Measurements from ENCODE around the gene PPP4R1.
"Not testable (repeated sequence)": the region's sequence is repeated elsewhere in the genome, so short reads cannot be mapped to it uniquely, and the experiment has no call there.

The PPP4R1 gene

DNA sequence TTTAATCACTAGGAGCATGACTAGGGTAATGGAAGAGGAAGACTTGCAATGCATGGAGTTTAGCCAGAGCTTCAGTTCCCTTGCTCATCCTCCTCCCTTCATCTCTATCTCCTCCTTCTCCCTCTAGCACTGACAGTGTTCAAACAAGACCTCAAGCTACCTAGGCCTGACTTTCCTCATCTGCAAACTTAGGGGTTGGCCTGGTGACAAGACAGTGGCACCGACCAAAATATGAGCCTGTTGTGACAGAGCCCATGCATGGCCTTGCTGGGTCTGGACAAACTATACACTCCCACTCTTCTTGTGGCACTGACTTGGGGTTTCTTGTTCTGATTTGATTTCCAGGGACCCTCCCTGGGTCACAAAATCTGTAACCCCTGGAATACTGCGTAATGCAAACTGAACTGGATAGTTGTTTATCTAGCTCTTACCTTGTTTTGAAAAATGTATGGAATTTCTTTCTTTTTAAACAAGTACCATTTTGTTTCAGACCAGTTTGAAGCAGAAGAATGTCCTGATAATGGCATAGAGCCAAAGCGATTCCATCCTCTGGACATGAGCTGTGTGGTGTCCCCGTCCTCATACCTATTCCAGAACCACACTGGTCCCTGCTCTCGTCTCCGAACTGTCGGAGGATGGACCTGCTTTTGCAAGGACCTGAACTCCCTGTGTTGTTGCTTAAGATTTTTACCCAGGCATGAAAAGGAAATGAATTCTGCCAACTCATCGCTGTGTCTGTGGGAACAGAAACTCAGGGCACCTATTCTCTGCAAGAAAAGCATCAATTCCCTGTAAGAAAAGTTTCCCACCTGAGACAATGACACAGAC, 33.4 kb upstream of the PPP4R1 start:
- no peaks in the 10 kb centered on the region for H3K27me3 ChIP-seq (replicated peaks; ENCODE audit: control insufficient read depth, insufficient read depth, low read length, poor library complexity, severe bottlenecking)
- no peaks in the 10 kb centered on the region for H3K9me3 ChIP-seq (ENCODE audit: control insufficient read depth, low read length)
- H3K36me3 ChIP-seq (ENCODE audit: control insufficient read depth, insufficient read depth, low read length), result no peaks in the 10 kb centered on the region
- DNase-seq, result no peak
- no peaks in the 10 kb centered on the region for H3K4me1 ChIP-seq (ENCODE audit: control insufficient read depth, insufficient read depth, low read length, poor library complexity, severe bottlenecking)
- H3K4me3 ChIP-seq (ENCODE audit: insufficient read depth, low read depth, low read length, poor library complexity, severe bottlenecking), result no peak overlapping the region
- no peak overlapping the region for H3K27ac ChIP-seq (ENCODE audit: insufficient read depth, low read length, poor library complexity, severe bottlenecking)

DNA sequence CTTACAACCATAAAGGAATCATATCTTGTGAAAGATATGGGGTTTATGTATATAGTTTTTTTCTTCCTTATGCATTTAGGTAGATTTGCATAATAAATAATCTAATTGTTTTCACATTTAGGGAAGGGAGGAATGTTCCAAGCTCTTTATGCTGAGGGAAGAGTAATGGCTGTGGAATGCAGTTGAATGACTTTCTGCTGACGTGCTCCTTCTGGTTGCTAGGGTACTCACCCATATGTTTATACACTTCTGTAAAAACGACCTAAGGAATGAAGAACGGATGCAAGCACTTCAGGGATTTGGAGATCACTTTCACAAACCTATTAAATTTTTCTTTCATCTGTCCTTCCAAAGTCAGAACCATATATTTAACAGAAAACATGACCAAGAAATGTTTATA, 29.2 kb upstream of the PPP4R1 start:
- Histone ChIP-seq H3K4me1 (ENCODE audit: control insufficient read depth, insufficient read depth, low read length, poor library complexity, severe bottlenecking) (no peaks in the 10 kb centered on the region), H3K27ac (ENCODE audit: insufficient read depth, low read length, poor library complexity, severe bottlenecking) (no peak overlapping the region), H3K9me3 (ENCODE audit: control insufficient read depth, low read length) (no peaks in the 10 kb centered on the region), H3K4me3 (ENCODE audit: insufficient read depth, low read depth, low read length, poor library complexity, severe bottlenecking) (no peak overlapping the region), H3K27me3 (replicated peaks; ENCODE audit: control insufficient read depth, insufficient read depth, low read length, poor library complexity, severe bottlenecking) (no peaks in the 10 kb centered on the region), H3K36me3 (ENCODE audit: control insufficient read depth, insufficient read depth, low read length) (no peaks in the 10 kb centered on the region)
- DNase-seq, result no peak

DNA sequence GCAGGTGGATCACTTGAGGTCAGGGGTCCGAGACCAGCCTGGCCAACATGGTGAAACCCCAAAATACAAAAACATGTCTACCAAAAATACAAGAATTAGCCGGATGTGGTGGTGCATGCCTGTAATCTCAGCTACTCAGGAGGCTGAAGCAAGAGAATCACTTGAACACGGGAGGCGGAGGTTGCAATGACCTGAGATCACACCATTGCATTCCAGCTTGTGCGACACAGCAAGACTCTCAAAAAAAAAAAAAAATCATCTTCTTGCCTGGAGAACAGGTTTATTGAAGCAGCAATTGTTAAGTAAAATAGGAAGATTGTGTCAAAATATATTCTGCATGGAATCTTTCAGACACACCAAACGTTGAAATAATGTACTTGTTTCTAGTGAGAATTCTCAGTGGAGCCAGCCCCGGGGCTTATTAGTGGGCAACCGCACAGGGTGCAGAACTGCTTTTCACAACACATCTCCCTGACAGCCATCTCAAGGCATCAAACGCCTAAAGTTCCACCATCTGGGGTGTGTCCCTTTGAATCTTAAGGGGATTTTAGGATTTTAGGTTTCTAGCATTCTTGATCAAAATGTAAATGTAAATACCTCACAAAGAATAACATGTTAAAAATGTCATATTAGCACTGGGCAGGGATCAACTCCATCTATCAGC, 28.6 kb upstream of the PPP4R1 start:
- Histone ChIP-seq H3K27ac (ENCODE audit: insufficient read depth, low read length, poor library complexity, severe bottlenecking) (no peak overlapping the region), H3K36me3 (ENCODE audit: control insufficient read depth, insufficient read depth, low read length) (no peaks in the 10 kb centered on the region)

DNA sequence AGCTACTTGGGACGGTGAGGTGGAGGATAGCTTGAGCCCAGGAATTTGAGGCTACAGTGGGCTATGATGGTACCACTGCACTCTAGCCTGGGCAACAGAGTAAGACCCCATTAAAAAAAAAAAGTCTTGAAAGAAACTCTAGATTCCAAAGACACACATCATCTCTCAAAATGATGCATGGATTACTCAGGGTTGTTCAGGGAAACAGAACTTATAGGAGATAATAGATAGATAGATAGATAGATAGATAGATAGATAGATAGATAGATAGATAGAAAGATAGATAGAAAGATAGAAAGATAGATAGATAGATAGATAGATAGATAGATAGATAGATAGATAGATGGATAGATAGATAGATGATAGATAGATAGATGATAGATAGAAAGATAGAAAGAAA, 26.7 kb upstream of the PPP4R1 start:
- not testable (repeated sequence) for H3K4me3 ChIP-seq (ENCODE audit: insufficient read depth, low read depth, low read length, poor library complexity, severe bottlenecking); H3K36me3 ChIP-seq (ENCODE audit: control insufficient read depth, insufficient read depth, low read length); H3K27me3 ChIP-seq (replicated peaks; ENCODE audit: control insufficient read depth, insufficient read depth, low read length, poor library complexity, severe bottlenecking); DNase-seq; H3K27ac ChIP-seq (ENCODE audit: insufficient read depth, low read length, poor library complexity, severe bottlenecking); H3K4me1 ChIP-seq (ENCODE audit: control insufficient read depth, insufficient read depth, low read length, poor library complexity, severe bottlenecking); H3K9me3 ChIP-seq (ENCODE audit: control insufficient read depth, low read length)

More for the DNA sequence above, 28.6 kb upstream of the PPP4R1 start:
- Histone ChIP-seq H3K27me3 (replicated peaks; ENCODE audit: control insufficient read depth, insufficient read depth, low read length, poor library complexity, severe bottlenecking) (no peaks in the 10 kb centered on the region), H3K9me3 (ENCODE audit: control insufficient read depth, low read length) (no peaks in the 10 kb centered on the region), H3K4me1 (ENCODE audit: control insufficient read depth, insufficient read depth, low read length, poor library complexity, severe bottlenecking) (no peaks in the 10 kb centered on the region), H3K4me3 (ENCODE audit: insufficient read depth, low read depth, low read length, poor library complexity, severe bottlenecking) (no peak overlapping the region)
- no peak for DNase-seq

DNA sequence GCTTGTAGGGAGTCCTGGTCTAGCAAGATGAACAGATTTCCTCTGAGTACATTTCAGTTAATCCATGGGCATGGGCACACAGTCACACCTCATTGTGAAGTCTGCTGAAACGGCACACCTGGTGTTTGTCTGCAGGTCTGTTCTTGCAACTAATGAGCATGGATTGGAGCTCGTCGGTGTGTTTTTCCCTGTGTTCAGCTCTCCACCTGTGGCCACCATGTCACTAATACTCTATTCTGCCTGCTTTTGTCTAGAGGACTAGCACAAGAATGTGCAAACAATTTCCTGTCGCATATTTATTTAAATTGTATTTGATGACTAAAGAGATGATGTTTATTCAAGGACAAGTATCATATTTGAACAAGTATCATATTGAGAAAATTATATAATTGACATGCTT, 24.5 kb upstream of the PPP4R1 start:
- H3K27ac ChIP-seq (ENCODE audit: insufficient read depth, low read length, poor library complexity, severe bottlenecking), result no peak overlapping the region
- no peak for DNase-seq
- H3K9me3 ChIP-seq (ENCODE audit: control insufficient read depth, low read length), result no peaks in the 10 kb centered on the region
- H3K4me1 ChIP-seq (ENCODE audit: control insufficient read depth, insufficient read depth, low read length, poor library complexity, severe bottlenecking), result no peaks in the 10 kb centered on the region
- no peaks in the 10 kb centered on the region for H3K36me3 ChIP-seq (ENCODE audit: control insufficient read depth, insufficient read depth, low read length)
- H3K27me3 ChIP-seq (replicated peaks; ENCODE audit: control insufficient read depth, insufficient read depth, low read length, poor library complexity, severe bottlenecking), result no peaks in the 10 kb centered on the region
- no peak overlapping the region for H3K4me3 ChIP-seq (ENCODE audit: insufficient read depth, low read depth, low read length, poor library complexity, severe bottlenecking)

DNA sequence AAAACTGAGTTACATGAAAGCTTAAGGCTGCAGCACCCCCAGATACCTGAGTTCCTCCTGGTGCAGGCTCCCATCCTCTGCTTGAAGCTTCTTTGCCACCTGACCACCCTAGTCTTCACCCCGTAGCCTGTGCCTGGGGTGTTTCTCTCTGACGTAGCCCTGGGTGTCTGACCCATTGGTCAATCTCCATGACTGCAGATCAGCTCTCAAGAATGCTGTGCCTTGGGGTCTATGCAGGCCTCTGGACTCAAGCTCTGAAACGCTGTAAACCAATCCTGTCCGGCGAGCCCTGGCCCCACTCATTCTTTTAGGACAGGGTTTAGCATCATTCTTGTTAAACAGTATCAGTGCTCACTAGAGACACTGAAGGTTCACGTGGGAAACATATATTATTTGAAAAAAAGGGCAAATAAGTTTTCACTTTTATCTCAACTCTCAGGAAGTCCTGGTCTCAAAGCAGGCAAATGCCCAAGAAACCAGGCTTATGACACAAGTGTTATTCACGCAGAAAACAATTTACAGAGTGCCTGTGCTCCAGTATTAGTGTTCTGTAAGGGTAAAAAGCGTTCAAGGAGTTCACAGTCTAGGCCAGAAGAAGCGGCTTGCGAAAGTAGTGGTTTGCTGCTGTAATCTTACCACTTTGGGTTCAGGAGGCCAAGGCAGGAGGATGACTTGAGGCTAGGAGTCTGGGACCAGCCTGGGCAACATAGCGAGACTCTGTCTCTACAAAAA, 22.8 kb upstream of the PPP4R1 start:
- Histone ChIP-seq H3K4me3 (ENCODE audit: insufficient read depth, low read depth, low read length, poor library complexity, severe bottlenecking) (no peak overlapping the region), H3K27me3 (replicated peaks; ENCODE audit: control insufficient read depth, insufficient read depth, low read length, poor library complexity, severe bottlenecking) (no peaks in the 10 kb centered on the region), H3K9me3 (ENCODE audit: control insufficient read depth, low read length) (no peaks in the 10 kb centered on the region), H3K27ac (ENCODE audit: insufficient read depth, low read length, poor library complexity, severe bottlenecking) (no peak overlapping the region), H3K36me3 (ENCODE audit: control insufficient read depth, insufficient read depth, low read length) (no peaks in the 10 kb centered on the region), H3K4me1 (ENCODE audit: control insufficient read depth, insufficient read depth, low read length, poor library complexity, severe bottlenecking) (no peaks in the 10 kb centered on the region)
- DNase-seq, result no peak

DNA sequence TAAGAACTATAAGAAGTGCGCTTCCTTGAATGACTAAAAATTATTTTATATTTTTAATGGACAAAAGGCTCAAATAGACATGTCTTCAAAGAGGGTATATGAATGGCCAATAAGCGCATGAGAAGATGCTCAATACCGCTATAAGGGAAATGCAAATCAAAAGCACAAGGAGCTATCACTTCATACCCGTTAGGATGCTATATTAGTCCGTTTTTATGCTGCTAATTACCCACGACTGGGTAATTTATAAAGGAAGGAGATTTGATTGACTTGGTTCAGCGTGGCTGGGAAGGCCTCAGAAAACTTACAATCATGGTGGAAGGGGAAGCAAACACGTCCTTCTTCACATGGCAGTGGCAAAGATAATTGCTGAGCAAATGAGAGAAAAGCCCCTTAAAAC, 20.5 kb upstream of the PPP4R1 start:
- no peak overlapping the region for H3K4me3 ChIP-seq (ENCODE audit: insufficient read depth, low read depth, low read length, poor library complexity, severe bottlenecking)
- H3K27ac ChIP-seq (ENCODE audit: insufficient read depth, low read length, poor library complexity, severe bottlenecking), result no peak overlapping the region
- no peaks in the 10 kb centered on the region for H3K9me3 ChIP-seq (ENCODE audit: control insufficient read depth, low read length)
- H3K36me3 ChIP-seq (ENCODE audit: control insufficient read depth, insufficient read depth, low read length), result no peaks in the 10 kb centered on the region
- H3K27me3 ChIP-seq (replicated peaks; ENCODE audit: control insufficient read depth, insufficient read depth, low read length, poor library complexity, severe bottlenecking), result no peaks in the 10 kb centered on the region
- H3K4me1 ChIP-seq (ENCODE audit: control insufficient read depth, insufficient read depth, low read length, poor library complexity, severe bottlenecking), result no peaks in the 10 kb centered on the region
- DNase-seq, result no peak

DNA sequence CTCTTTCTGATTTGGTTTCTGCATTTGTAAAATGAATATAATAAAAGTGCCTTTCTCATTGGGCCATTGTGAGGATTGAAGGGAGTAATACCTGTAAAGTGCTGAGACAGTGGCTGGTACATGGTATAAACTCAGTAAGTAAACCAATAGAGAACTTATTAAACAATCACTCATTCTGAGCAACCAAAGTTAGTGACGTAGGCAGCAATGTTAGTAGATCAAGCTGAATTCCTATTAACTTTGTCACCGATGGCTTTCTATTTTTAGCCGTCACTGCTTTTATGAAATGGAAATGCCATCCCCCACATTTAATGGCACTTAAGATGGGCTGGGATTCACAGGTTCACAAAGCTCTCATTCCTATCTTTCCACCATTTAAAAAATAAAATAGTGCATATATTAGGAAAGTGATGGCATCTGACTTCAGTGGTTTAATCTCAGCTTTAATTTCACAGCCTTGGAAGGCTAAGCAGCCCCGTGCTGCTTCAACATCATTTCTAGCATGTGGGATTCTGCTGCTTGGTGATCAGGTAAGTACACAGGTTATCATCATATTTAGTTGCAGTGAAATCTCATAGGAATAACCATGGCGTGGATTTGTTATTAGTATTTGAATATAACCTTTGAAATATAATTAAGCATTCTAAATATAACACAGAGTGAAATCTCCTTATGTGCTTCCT, 17.6 kb upstream of the PPP4R1 start:
- no peak overlapping the region for H3K4me3 ChIP-seq (ENCODE audit: insufficient read depth, low read depth, low read length, poor library complexity, severe bottlenecking)
- H3K27me3 ChIP-seq (replicated peaks; ENCODE audit: control insufficient read depth, insufficient read depth, low read length, poor library complexity, severe bottlenecking), result no peaks in the 10 kb centered on the region
- H3K36me3 ChIP-seq (ENCODE audit: control insufficient read depth, insufficient read depth, low read length), result no peaks in the 10 kb centered on the region
- H3K9me3 ChIP-seq (ENCODE audit: control insufficient read depth, low read length), result no peaks in the 10 kb centered on the region
- H3K4me1 ChIP-seq (ENCODE audit: control insufficient read depth, insufficient read depth, low read length, poor library complexity, severe bottlenecking), result no peaks in the 10 kb centered on the region
- no peak for DNase-seq
- no peak overlapping the region for H3K27ac ChIP-seq (ENCODE audit: insufficient read depth, low read length, poor library complexity, severe bottlenecking)

DNA sequence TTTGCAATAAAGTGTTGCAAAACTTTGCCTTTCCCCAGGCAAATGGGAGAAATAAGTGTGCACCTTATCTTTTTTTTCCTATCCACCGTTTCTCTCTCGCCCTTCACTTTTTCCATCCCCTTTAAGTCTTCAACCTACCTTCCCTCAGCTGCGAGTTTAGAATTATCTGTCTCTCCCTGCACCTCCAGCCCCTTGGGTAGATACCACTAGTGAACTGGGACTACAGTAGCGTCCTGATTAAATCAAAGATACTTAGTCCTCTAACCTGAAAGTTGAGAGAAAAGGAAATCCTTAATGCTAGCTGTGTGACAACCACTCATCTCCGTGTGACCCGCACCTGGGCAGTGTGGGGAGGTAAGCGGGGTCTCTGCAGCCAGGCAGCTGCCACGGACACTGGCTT, 16.1 kb upstream of the PPP4R1 start:
- H3K4me1 ChIP-seq (ENCODE audit: control insufficient read depth, insufficient read depth, low read length, poor library complexity, severe bottlenecking), result no peaks in the 10 kb centered on the region
- H3K27ac ChIP-seq (ENCODE audit: insufficient read depth, low read length, poor library complexity, severe bottlenecking), result no peak overlapping the region
- no peaks in the 10 kb centered on the region for H3K9me3 ChIP-seq (ENCODE audit: control insufficient read depth, low read length)
- no peak overlapping the region for H3K4me3 ChIP-seq (ENCODE audit: insufficient read depth, low read depth, low read length, poor library complexity, severe bottlenecking)
- H3K27me3 ChIP-seq (replicated peaks; ENCODE audit: control insufficient read depth, insufficient read depth, low read length, poor library complexity, severe bottlenecking), result no peaks in the 10 kb centered on the region
- H3K36me3 ChIP-seq (ENCODE audit: control insufficient read depth, insufficient read depth, low read length), result no peaks in the 10 kb centered on the region
- DNase-seq, result no peak
